Liver (tissue), 9 donors: ENCODE measurements around the gene TMEM117. TPM values are rescaled to one million over a fixed set of nuclear protein-coding genes. Genes with fewer than 3 reads are reported as not detected.
"Not testable (repeated sequence)": the region's sequence is repeated elsewhere in the genome, so short reads cannot be mapped to it uniquely, and the experiment has no call there.

ENCODE experiments used
- DNase-seq: peaks from one replicate; pipeline ENCODE4 v3.0.0-alpha.2; 2017; ENCODE audit warnings: low spot score
- H3K27ac ChIP-seq, 2 donors: one replicate each; pipeline ENCODE4 v1.7.0; 2013; ENCODE audit warnings: inconsistent platforms in 2 of 2, low read length in 2 of 2, control low read depth in 1 of 2, low read depth in 1 of 2, mild to moderate bottlenecking in 1 of 2
- H3K27me3 ChIP-seq, 4 donors: one replicate each; pipeline versions ENCODE4 v1.6.1 to v1.7.0; 2013; ENCODE audit warnings: low read length in 3 of 4, inconsistent platforms in 1 of 4, mild to moderate bottlenecking in 1 of 4, moderate library complexity in 1 of 4; ENCODE audit not compliant: control insufficient read depth in 4 of 4, insufficient read depth in 4 of 4
- H3K36me3 ChIP-seq, 4 donors: one replicate each; pipeline versions ENCODE4 v1.6.1 to v1.7.0; 2013; ENCODE audit warnings: low read length in 3 of 4, mild to moderate bottlenecking in 3 of 4, low read depth in 1 of 4, moderate library complexity in 1 of 4; ENCODE audit not compliant: control insufficient read depth in 4 of 4, insufficient read depth in 3 of 4
- H3K4me1 ChIP-seq, 4 donors: one replicate each; pipeline versions ENCODE4 v1.6.1 to v1.7.0; 2013; ENCODE audit warnings: low read length in 3 of 4, mild to moderate bottlenecking in 3 of 4, moderate library complexity in 1 of 4; ENCODE audit not compliant: control insufficient read depth in 4 of 4, insufficient read depth in 4 of 4
- H3K4me3 ChIP-seq, 3 donors: one replicate each; pipeline versions ENCODE4 v1.6.1 to v1.7.0; 2013; ENCODE audit warnings: low read length in 3 of 3, control low read depth in 1 of 3, low read depth in 1 of 3, mild to moderate bottlenecking in 1 of 3
- H3K9ac ChIP-seq, 2 donors: one replicate each; pipeline ENCODE4 v1.7.0; 2013; ENCODE audit warnings: low read length in 2 of 2, mild to moderate bottlenecking in 2 of 2, moderate library complexity in 2 of 2, control low read depth in 1 of 2, low read depth in 1 of 2
- H3K9me3 ChIP-seq, 4 donors: one replicate each; pipeline versions ENCODE4 v1.6.1 to v1.7.0; 2013; ENCODE audit warnings: low read length in 3 of 4; ENCODE audit not compliant: control insufficient read depth in 4 of 4
- CTCF ChIP-seq: fragments of 150-350 bp; IDR thresholded peaks from 2 replicates; pipeline ENCODE4 v1.5.1; 2017; ENCODE audit warnings: improper control_type of control experiment, low read depth, low read length; ENCODE audit not compliant: missing input control
- EGR1 ChIP-seq, 2 donors: IDR thresholded peaks; 2 replicates each; pipeline ENCODE4 v1.6.1; 2016 to 2018; ENCODE audit warnings: antibody characterized with exemption in 2 of 2, low read depth in 2 of 2
- FOXA1 ChIP-seq: IDR thresholded peaks from 2 replicates; pipeline ENCODE4 v1.6.1; 2016; ENCODE audit warnings: antibody characterized with exemption
- FOXA2 ChIP-seq: IDR thresholded peaks from 2 replicates; pipeline ENCODE4 v1.6.1; 2016; ENCODE audit warnings: antibody characterized with exemption
- GABPA ChIP-seq, 2 donors: IDR thresholded peaks in 1 of 2; conservative IDR thresholded peaks in 1 of 2; 2 replicates each; pipeline ENCODE4 v1.6.1; 2016; ENCODE audit warnings: antibody characterized with exemption in 2 of 2, mild to moderate bottlenecking in 1 of 2, moderate library complexity in 1 of 2
- HNF4A ChIP-seq, 2 donors: conservative IDR thresholded peaks; 2 replicates each; pipeline ENCODE4 v1.6.1; 2016; ENCODE audit warnings: antibody characterized with exemption in 2 of 2, mild to moderate bottlenecking in 2 of 2
- HNF4G ChIP-seq: IDR thresholded peaks from 2 replicates; pipeline ENCODE4 v1.6.1; 2016; ENCODE audit warnings: antibody characterized with exemption
- JUND ChIP-seq, 2 donors: IDR thresholded peaks; 2 replicates each; pipeline ENCODE4 v1.6.1; 2016; ENCODE audit warnings: antibody characterized with exemption in 2 of 2
- NR2F2 ChIP-seq: IDR thresholded peaks from 2 replicates; pipeline ENCODE4 v1.6.1; 2016; ENCODE audit warnings: antibody characterized with exemption
- RAD21 ChIP-seq, 2 donors: IDR thresholded peaks; 2 replicates each; pipeline ENCODE4 v1.6.1; 2016; ENCODE audit warnings: antibody characterized with exemption in 2 of 2, mild to moderate bottlenecking in 2 of 2
- REST ChIP-seq: IDR thresholded peaks from 2 replicates; pipeline ENCODE4 v1.6.1; 2016; ENCODE audit warnings: antibody characterized with exemption, mild to moderate bottlenecking
- SP1 ChIP-seq: IDR thresholded peaks from 2 replicates; pipeline ENCODE4 v1.6.1; 2018; ENCODE audit warnings: antibody characterized with exemption, mild to moderate bottlenecking
- TAF1 ChIP-seq: conservative IDR thresholded peaks from 2 replicates; pipeline ENCODE4 v1.6.1; 2016; ENCODE audit warnings: antibody characterized with exemption, mild to moderate bottlenecking
- YY1 ChIP-seq: IDR thresholded peaks from 2 replicates; pipeline ENCODE4 v1.6.1; 2016; ENCODE audit warnings: antibody characterized with exemption, mild to moderate bottlenecking
- WGBS: extraction: QIAGEN DNeasy Blood & Tissue Kit; methylation state at CpG from one replicate; pipeline ENCODE4 v1.1.7; 2013; 5-methylcytosine and 5-hydroxymethylcytosine counted together
- polyA plus RNA-seq, 2 donors: library from polyadenylated mRNA; stranded (reverse) in 1 of 2; unstranded in 1 of 2; fragments of 200-250 nt in 1 of 2; fragments of >200 nt in 1 of 2; fragmentation: Nextera tagmentation in 1 of 2; extraction: Ambion mirVana in 1 of 2; gene quantifications; one replicate each; pipeline versions ENCODE4 v1.2.1 to v1.2.3, GENCODE V29; 2013 to 2015
- total RNA-seq, 2 donors: library from RNA; depleted of rRNA; stranded (reverse); fragments of >200 nt; gene quantifications; one replicate each; pipeline ENCODE4 v1.2.3, GENCODE V29; 2014
- donor health status: healthy.
- donor health status: healthy.
- donor health status: healthy.
- donor health status: healthy.
- donor health status: healthy.

Gene TMEM117
- total and polyA plus RNA-seq, 4 donors: 2.0 to 5.9 (median 3.9) TPM

DNA sequence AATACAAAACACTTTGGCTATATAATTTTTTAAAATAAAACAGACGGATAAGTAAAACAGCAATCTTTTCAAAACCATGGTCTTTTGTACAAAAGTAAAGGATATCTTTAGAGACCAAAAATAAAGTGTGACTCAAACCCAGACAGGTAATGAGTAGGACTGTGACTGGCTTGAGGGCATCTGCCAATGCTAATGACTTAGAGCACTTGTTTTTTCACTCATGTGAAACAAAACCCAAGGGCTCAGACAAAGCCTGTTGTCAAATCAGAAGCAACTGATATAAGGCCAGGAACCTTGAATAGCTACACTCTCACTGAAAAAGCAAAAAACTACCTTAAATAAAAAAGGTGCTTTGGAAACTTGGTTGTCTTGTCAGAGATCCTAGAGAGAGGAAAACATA is 357.4 kb downstream of the TMEM117 start:
- no peak for TF ChIP-seq REST
- Histone ChIP-seq H3K27me3 (no peaks in the 10 kb centered on the region), H3K4me1 (no peaks in the 10 kb centered on the region), H3K4me3 (no peak overlapping the region), H3K9me3 (no peaks in the 10 kb centered on the region), H3K27ac (no peak overlapping the region), H3K9ac (no peak overlapping the region), H3K36me3 (no peaks in the 10 kb centered on the region)
- WGBS: 94% methylated on average over 1 of the region's 1 CpG
- DNase-seq: no peak

- not testable (repeated sequence) for H3K9ac ChIP-seq, H3K27ac ChIP-seq, H3K4me3 ChIP-seq, DNase-seq, H3K9me3 ChIP-seq, H3K36me3 ChIP-seq, H3K27me3 ChIP-seq, H3K4me1 ChIP-seq
- WGBS: 82% methylated on average over 1 of the region's 1 CpG
Measured at GRCh38 chr12:44195719-44196118, 359.8 kb downstream of the TMEM117 start.

- WGBS: 94% methylated on average over 5 of the region's 5 CpGs
- H3K4me3 ChIP-seq: no peak overlapping the region
- no peak for DNase-seq
Measured at GRCh38 chr12:44206045-44206444, 370.2 kb downstream of the TMEM117 start.

DNA sequence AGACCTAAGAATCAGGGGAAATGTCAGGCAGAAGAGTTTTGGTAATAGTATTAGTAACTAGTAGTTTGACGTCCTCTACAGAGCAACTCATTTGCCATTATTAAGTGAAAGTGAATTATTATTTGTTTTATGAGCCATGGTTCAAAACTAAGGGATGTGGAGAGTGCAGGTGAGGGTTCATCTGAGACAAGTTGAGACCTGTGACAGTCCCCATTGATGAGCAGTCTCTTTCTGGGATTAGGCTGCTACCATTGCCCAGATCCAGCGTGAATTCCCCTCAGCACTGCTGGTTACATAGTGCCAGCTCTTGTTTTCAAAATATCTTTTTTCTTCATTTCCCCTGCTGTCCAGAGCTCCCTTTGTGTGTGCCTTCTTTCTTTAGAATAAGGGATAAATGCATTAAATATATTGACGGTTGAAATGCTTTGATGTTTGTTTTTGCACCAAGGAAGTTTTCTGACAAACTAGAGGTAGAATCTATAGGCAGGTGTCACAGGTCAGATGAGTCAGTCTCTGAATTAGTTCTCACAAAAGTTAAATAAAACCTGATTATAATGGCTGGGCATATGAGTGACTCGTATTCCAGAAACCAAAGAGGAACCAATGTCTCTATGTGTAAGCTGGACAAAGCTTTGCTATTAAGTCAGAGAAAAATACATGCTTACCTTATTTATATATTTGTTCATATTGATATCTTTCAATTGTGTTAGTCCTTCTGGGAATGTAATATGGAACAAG is 381.4 kb downstream of the TMEM117 start:
- Histone ChIP-seq H3K27me3 (no peaks in the 10 kb centered on the region), H3K36me3 (no peaks in the 10 kb centered on the region), H3K27ac (no peak overlapping the region), H3K4me3 (no peak overlapping the region), H3K4me1 (no peaks in the 10 kb centered on the region), H3K9ac (no peak overlapping the region), H3K9me3 (no peaks in the 10 kb centered on the region)
- DNase-seq: no peak
- whole genome bisulfite sequencing: 85% methylated on average over 4 of the region's 4 CpGs
- TF ChIP-seq FOXA2 (no peak), CTCF (no peak), FOXA1 (no peak), HNF4A (conservative IDR thresholded peaks at IDR 0.05) (no peak), TAF1 (no peak), REST (no peak), JUND (IDR thresholded peaks at IDR 0.05) (no peak), NR2F2 (no peak), EGR1 (IDR thresholded peaks at IDR 0.05; ENCODE audit: low read depth in 2 of 2) (no peak), GABPA (IDR thresholded peaks at IDR 0.05 in 1 of 2, conservative IDR thresholded peaks at IDR 0.05 in 1 of 2) (no peak), YY1 (no peak), SP1 (no peak), HNF4G (no peak)

More at GRCh38 chr12:44206045-44206444, 370.2 kb downstream of the TMEM117 start:
- Histone ChIP-seq H3K36me3 (no peaks in the 10 kb centered on the region), H3K4me1 (no peaks in the 10 kb centered on the region), H3K9ac (no peak overlapping the region), H3K9me3 (peaks cover 0 to 2% (median 0%) of the 10 kb centered on the region in 4 donors), H3K27ac (no peak overlapping the region), H3K27me3 (no peaks in the 10 kb centered on the region)
- TF ChIP-seq FOXA1 (no peak), TAF1 (no peak), YY1 (no peak), GABPA (IDR thresholded peaks at IDR 0.05 in 1 of 2, conservative IDR thresholded peaks at IDR 0.05 in 1 of 2) (no peak), NR2F2 (no peak), RAD21 (IDR thresholded peaks at IDR 0.05) (no peak), EGR1 (IDR thresholded peaks at IDR 0.05; ENCODE audit: low read depth in 2 of 2) (no peak)
